ENCODE measurements around the gene COQ8B. TPM values are rescaled to one million over a fixed set of nuclear protein-coding genes. Genes with fewer than 3 reads are reported as not detected.
A peak's percentile ranks its signal among the peaks of the same experiment; 100 is the strongest.
"Not testable (repeated sequence)": the region's sequence is repeated elsewhere in the genome, so short reads cannot be mapped to it uniquely, and the experiment has no call there.

The COQ8B gene
- total RNA-seq, 1 donor from 2014 or later: 45.4 TPM

DNA sequence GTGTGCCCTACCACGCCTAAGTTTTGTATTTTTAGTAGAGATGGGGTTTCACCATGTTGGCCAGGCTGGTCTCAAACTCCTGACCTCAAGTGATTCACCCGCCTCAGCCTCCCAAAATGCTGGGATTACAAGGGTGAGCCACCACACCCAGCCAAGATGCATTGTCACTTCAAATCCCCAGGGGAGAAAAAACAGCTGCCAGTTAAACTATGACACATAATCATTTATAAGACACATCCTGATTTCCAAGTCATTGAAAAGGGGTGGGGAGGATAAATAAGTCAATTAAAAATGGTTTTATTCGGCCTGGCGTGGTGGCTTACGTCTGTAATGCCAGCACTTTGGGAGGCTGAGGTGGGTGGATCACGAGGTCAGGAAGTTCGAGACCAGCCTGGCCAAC, 61.0 kb downstream of the COQ8B start:
- ATAC-seq; intact Hi-C loops (cut with DNase I); DNase-seq (ENCODE audit: low spot score): not testable (repeated sequence)

DNA sequence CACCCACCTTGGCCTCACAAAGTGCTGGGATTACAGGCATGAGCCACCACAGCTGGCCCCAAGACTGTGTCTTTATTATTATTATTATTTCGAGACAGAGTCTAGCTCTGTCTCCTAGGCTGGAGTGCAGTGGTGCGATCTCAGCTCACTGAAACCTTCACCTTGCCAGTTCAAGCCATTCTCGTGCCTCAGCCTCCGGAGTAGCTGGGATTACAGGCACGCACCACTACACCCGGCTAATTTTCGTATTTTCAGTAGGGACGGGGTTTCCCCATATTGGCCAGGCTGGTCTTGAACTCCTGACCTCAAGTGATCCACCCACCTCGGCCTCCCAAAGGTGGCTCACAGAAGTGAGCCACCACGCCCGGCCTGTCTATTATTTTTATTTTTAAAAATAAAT, 64.4 kb downstream of the COQ8B start:
- ATAC-seq; DNase-seq (ENCODE audit: low spot score); intact Hi-C loops (cut with DNase I): not testable (repeated sequence)

DNA sequence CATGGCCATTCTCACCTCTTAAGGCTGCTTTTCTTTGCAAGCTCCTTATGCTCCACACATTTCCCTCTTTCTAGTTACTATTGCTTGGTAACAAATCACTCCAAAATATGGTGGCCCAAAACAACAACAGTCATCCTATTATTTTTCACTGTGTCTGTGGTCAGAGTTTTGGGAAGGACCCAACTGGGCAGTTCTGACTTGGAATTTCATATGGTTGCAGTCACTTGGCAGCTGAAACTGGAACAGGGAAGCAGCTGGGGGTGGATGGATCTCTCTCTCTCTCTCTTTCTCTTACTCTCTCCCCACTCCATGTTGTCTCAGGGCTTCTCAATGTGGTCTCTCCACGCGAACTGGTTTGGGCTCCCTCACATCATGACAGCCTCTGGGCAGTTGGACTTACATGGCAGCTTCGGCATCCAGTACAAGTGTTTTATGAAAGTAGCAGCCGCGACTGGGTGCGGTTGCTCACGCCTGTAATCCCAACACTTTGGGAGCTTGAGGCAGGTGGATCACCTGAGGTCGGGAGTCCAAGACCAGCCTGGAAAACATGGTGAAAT, 65.9 kb downstream of the COQ8B start:
- ATAC-seq: peak; percentile 50
- intact Hi-C loops (cut with DNase I): no loop called here
- DNase-seq (ENCODE audit: low spot score): no peak

DNA sequence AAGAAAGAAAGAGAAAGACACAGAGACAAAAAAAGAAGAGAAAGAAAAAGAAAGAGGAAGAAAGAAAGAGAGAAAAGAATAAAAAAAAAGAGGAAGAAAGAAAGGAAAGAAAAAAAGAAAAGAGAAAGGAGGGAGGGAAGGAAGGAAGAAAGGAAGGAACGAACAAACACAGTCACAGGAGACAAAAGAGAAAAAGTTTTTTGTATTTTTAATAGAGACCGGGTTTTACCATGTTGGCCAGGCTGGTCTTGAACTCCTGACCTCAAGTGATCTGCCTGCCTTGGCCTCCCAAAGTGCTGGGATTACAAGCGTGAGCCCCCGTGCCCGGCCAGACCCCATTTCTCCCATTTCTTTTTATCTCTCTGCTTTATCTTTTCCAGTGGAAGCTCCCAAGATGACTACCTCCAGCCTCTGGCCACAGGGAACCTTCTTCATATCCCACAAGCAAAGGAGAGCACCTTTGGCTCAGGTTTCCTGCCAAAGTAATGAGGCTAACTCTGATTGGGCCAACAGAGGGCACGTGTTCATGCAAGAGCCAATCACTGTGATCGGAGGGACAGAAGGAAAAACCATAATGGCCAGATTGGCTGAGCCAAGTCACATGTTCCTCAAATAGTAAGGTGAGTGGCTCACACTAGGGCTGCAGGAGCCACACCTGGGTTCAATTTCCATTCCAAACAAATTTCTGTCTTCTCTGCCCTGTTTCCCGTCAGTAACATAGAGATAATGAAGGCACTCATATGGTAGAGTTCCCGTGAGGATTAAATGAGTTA, 66.6 kb downstream of the COQ8B start:
- ATAC-seq; DNase-seq (ENCODE audit: low spot score); intact Hi-C loops (cut with DNase I): not testable (repeated sequence)

DNA sequence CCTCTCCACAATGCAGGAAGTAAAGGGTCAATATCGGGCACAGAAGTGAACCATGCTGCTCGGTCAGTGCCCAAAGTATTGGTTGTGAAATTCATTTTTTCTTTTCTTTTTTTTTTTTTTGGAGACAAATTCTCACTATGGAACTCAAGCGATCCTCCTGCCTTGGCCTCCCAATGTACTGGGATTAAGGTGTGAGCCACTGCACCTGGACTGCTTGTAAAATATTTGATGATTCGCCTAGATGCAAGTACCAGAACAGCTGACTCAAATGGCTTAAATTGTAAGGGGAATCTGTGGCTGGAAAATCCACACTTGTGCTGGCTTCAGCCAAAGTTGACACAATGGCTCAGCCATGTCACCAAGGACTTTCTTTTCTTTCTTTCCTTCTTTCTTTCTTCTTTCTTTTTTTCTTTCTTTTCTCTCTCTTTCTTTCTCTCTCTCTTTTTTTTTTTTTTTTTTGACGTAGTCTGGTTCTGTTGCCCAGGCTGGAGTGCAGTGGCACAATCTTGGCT, 69.9 kb downstream of the COQ8B start:
- no peak for ATAC-seq
- DNase-seq (ENCODE audit: low spot score): no peak
- intact Hi-C loops (cut with DNase I): no loop called here

DNA sequence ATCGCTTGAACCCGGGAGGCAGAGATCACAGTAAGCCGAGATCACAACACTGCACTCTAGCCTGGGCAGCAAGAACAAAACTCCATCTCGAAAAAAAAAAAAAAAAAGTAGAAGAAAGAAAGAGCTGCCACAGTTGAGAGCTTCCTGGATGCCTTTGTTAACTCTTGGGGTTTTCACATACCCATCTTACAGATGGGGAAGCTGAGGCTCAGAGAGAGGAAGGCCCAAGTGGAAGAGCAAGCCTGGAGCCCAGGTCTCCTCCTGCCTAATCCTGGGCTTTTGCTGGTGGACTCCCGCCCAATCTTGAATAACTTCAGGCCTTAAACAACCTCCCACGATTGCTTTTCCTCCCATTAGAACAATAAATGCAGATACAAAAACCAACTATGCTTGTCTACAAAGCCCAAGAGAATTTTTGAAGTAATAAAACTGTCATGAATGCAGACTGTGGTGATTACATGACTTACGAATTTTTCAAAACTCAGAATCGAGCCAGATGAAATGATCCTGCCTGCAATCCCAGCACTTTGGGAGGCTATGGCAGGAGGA, 73.9 kb downstream of the COQ8B start:
- DNase-seq (ENCODE audit: low spot score) (no peak), ATAC-seq (no peak)
- intact Hi-C loops (cut with DNase I): no loop called here

DNA sequence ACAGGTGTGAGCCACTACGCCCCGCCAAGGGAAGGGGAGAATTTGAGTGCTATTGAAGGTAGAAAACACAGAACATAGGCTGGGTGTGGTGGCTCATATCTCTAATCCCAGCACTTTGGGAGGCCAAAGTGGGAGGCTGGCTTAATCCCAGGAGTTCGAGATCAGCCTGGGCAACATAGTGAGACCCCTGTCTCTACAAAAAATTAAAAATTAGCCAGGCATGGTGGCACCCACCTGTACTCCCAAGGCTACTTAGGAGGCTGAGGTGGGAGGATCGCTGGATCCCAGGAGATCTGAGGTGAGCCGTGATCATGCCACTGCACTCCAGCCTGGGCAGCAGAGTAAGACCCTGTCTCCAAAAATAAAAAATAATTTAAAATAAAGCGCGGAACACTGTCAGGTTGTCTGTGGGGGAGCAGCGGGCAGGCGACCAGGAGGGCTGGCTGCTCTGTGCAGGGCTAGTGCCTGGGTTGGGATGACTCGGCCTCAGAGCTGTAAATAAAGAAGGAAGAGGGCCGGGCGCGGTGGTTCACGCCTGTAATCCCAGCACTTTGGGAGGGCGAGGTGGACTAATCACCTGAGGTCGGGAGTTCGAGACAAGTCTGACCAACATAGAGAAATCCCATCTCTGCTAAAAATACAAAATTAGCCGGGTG, 74.5 kb downstream of the COQ8B start:
- DNase-seq (ENCODE audit: low spot score) (no peak), ATAC-seq (no peak)
- intact Hi-C loops (cut with DNase I): no loop called here

Other genes starting within 250 kb of the COQ8B start
- gene SPTBN4, start 249.9 kb downstream of the COQ8B start, total RNA-seq: 20.9 TPM
- 58.7 TPM for gene SHKBP1, start 140.0 kb downstream of the COQ8B start, total RNA-seq
- 1,227 TPM for gene LTBP4, start 115.5 kb downstream of the COQ8B start, total RNA-seq
- gene NUMBL, start 26.2 kb downstream of the COQ8B start, total RNA-seq: 123 TPM
- gene ITPKC, start 226 bp upstream of the COQ8B start, total RNA-seq: 26.2 TPM
- gene ACTMAP, start 33.6 kb upstream of the COQ8B start, total RNA-seq: 6.1 TPM
- 58.3 TPM for gene SNRPA, start 34.3 kb upstream of the COQ8B start, total RNA-seq
- 173 TPM for gene MIA, start 58.6 kb upstream of the COQ8B start, total RNA-seq
- gene RAB4B, start 61.4 kb upstream of the COQ8B start, total RNA-seq: 29.5 TPM
- gene EGLN2, start 82.3 kb upstream of the COQ8B start, total RNA-seq: 109 TPM
- gene CYP2A6, start 133.6 kb upstream of the COQ8B start, total RNA-seq: not detected
- gene CYP2A7, start 165.3 kb upstream of the COQ8B start, total RNA-seq: not detected

All from sciatic nerve (tissue), 2 donors.